ENCODE data around the gene VPS37D.

The VPS37D gene

DNA sequence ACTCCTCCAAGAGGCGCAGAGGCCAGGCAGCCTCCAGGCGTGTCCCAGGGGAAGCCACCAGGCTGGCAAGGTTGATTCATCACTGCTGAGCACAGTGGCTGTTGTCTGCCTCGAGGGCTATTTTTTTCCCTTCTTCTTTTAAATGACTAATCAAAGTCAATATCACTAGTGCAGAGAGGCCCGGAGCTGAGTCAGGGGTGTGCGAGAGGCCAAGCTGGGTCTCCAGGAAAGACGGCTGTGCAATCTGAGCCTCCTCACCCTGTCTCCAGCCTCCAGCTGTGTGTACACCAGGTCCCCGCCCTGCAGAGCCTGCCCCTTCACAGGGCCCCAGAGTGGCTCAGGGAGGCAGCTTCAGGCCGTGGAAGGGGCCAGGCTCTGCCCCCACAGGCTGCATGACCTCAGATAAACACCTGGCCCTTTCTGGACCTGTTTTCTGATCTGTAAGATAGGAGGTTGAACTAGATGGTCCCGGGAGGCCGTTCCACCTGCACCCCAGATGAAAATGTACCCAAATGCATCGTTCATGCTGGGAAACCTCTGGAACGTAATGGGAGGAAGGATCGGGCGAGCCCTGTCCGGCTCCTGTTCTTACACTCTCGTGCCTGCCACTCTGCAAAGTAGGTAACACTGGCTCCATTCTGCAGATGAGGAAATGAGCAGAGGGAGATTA, 48.2 kb downstream of the VPS37D start:
- TF ChIP-seq ZBTB7A (IDR thresholded peaks at IDR 0.05; ENCODE audit: low read depth) (no peak), TCF12 (IDR thresholded peaks at IDR 0.05; ENCODE audit: low read depth) (0 out of 2 replicates have a peak, but pooled peaks have one; percentile 20), YY1 (IDR thresholded peaks at IDR 0.05; ENCODE audit: low read depth) (no peak), FOXM1 (IDR thresholded peaks at IDR 0.05; ENCODE audit: borderline replicate concordance, low read depth) (no peak), TEAD4 (IDR thresholded peaks at IDR 0.05) (no peak)
- TF ChIP-seq, protein P1, sequence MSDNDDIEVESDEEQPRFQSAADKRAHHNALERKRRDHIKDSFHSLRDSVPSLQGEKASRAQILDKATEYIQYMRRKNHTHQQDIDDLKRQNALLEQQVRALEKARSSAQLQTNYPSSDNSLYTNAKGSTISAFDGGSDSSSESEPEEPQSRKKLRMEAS (IDR thresholded peaks at IDR 0.05), result no peak

DNA sequence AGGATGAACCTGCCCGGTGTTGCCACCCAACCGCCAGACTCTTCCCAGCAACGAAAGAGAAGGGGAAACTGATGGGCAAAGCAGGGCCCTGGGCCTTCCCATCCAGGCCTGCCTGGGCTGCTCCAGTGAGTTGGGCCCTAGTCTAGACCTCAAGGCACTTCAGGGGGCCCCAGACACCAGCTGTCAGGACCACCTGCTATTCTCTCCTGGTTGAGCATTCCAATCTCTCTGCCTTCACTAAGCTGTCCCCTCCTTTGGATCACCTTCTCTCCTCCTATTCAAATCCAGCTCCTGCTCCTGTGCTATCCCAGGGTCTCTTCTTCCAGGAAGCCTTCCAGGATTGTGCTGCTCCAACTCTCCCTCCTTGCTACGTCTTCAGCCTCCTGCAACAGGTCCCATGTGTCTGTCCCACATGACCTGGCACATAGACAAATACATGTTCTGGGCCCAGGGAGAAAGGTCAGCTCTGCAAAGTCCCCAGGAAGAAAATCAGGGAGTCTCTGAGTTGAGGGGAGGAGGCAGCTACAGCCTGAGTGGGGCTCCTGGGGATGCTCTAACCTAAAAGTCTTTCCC, 48.8 kb downstream of the VPS37D start:
- TF ChIP-seq TAF1 (IDR thresholded peaks at IDR 0.05; ENCODE audit: low read depth) (no peak), ZBTB7A (IDR thresholded peaks at IDR 0.05; ENCODE audit: low read depth) (no peak), NFIC (IDR thresholded peaks at IDR 0.05) (no peak), RAD21 (IDR thresholded peaks at IDR 0.05; ENCODE audit: low read depth) (no peak), YY1 (IDR thresholded peaks at IDR 0.05; ENCODE audit: low read depth) (no peak), FOXM1 (IDR thresholded peaks at IDR 0.05; ENCODE audit: borderline replicate concordance, low read depth) (no peak)
- TF ChIP-seq, protein P2, sequence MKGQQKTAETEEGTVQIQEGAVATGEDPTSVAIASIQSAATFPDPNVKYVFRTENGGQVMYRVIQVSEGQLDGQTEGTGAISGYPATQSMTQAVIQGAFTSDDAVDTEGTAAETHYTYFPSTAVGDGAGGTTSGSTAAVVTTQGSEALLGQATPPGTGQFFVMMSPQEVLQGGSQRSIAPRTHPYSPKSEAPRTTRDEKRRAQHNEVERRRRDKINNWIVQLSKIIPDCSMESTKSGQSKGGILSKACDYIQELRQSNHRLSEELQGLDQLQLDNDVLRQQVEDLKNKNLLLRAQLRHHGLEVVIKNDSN (IDR thresholded peaks at IDR 0.05), result no peak
- TF ChIP-seq, protein P3, sequence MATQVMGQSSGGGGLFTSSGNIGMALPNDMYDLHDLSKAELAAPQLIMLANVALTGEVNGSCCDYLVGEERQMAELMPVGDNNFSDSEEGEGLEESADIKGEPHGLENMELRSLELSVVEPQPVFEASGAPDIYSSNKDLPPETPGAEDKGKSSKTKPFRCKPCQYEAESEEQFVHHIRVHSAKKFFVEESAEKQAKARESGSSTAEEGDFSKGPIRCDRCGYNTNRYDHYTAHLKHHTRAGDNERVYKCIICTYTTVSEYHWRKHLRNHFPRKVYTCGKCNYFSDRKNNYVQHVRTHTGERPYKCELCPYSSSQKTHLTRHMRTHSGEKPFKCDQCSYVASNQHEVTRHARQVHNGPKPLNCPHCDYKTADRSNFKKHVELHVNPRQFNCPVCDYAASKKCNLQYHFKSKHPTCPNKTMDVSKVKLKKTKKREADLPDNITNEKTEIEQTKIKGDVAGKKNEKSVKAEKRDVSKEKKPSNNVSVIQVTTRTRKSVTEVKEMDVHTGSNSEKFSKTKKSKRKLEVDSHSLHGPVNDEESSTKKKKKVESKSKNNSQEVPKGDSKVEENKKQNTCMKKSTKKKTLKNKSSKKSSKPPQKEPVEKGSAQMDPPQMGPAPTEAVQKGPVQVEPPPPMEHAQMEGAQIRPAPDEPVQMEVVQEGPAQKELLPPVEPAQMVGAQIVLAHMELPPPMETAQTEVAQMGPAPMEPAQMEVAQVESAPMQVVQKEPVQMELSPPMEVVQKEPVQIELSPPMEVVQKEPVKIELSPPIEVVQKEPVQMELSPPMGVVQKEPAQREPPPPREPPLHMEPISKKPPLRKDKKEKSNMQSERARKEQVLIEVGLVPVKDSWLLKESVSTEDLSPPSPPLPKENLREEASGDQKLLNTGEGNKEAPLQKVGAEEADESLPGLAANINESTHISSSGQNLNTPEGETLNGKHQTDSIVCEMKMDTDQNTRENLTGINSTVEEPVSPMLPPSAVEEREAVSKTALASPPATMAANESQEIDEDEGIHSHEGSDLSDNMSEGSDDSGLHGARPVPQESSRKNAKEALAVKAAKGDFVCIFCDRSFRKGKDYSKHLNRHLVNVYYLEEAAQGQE (IDR thresholded peaks at IDR 0.05; ENCODE audit: low read depth), result no peak
- TF ChIP-seq, protein P1 (IDR thresholded peaks at IDR 0.05), result no peak

DNA sequence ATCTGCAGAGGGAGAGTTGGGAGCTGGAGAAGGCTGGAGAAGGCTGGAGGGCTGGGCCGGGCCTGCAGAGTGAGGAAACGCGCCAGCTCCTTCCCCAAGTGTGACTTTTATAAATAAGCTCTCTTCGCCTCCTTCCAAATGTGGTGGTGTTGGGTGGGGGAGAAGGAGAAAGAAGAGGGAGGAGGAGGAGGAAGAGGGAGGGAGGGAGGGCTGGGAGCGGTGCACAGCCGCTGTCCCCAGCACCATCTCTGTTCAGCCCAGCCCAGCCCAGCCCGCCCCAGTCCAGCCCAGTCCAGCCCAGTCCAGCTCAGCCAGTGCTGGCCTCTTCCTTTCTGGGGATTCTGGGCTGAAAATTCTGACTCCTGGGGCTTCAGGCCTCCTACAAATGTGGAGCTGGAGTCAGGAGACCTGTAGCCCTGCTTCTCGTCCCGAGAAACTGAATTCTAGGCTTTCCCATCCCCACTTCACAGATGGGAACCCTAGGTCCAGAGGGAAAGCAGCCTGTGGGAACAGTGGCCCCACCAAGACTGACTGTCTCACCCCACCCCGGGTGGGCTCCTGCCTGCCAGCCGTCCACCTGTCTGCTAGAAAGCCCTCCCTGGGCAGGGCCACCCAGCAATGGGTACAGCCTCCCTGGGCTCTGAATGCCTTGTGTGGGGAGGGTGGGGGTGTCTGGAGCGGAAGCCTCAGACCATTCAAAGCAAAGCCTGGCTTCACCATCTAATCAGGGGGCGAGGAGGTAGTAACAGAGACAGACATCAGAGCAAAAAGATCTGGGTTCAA, 49.6 kb downstream of the VPS37D start:
- TF ChIP-seq TCF12 (IDR thresholded peaks at IDR 0.05; ENCODE audit: low read depth) (no peak), CREB1 (IDR thresholded peaks at IDR 0.05; ENCODE audit: low read depth) (no peak), CEBPB (IDR thresholded peaks at IDR 0.05) (no peak), EP300 (IDR thresholded peaks at IDR 0.05; ENCODE audit: borderline replicate concordance) (no peak), EGR1 (IDR thresholded peaks at IDR 0.05) (no peak), FOXM1 (IDR thresholded peaks at IDR 0.05; ENCODE audit: borderline replicate concordance, low read depth) (no peak), RAD21 (IDR thresholded peaks at IDR 0.05; ENCODE audit: low read depth) (no peak), TEAD4 (IDR thresholded peaks at IDR 0.05) (no peak), ZBTB7A (IDR thresholded peaks at IDR 0.05; ENCODE audit: low read depth) (no peak), YY1 (IDR thresholded peaks at IDR 0.05; ENCODE audit: low read depth) (no peak), NFIC (IDR thresholded peaks at IDR 0.05) (no peak), TAF1 (IDR thresholded peaks at IDR 0.05; ENCODE audit: low read depth) (no peak)
- TF ChIP-seq, protein P1 (IDR thresholded peaks at IDR 0.05), result no peak
- TF ChIP-seq, protein P2 (IDR thresholded peaks at IDR 0.05), result no peak
- TF ChIP-seq, protein P3 (IDR thresholded peaks at IDR 0.05; ENCODE audit: low read depth), result no peak

DNA sequence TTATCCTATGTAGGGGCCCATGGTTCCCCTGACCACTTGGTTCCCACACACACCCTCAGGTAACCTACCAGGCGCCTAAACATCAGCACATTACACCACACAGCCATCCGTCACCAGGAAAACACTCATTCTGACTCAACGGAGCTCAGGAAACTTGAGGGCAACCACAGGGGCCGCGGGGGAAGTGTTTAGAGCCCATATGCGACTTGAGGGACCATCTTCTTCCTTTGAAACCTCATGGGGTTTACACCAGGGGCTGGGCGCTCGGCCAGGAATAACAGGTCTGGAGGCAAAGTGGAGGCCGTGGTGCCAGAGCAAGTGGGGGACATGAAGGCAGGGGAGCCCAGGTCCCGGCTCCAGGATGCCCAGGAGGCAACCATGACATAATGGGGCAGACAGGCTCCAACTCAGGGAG, 50.4 kb downstream of the VPS37D start:
- TF ChIP-seq TAF1 (IDR thresholded peaks at IDR 0.05; ENCODE audit: low read depth) (no peak), TEAD4 (IDR thresholded peaks at IDR 0.05) (no peak), TCF12 (IDR thresholded peaks at IDR 0.05; ENCODE audit: low read depth) (no peak), YY1 (IDR thresholded peaks at IDR 0.05; ENCODE audit: low read depth) (no peak), NFIC (IDR thresholded peaks at IDR 0.05) (no peak), RAD21 (IDR thresholded peaks at IDR 0.05; ENCODE audit: low read depth) (no peak), CEBPB (IDR thresholded peaks at IDR 0.05) (no peak), ZBTB7A (IDR thresholded peaks at IDR 0.05; ENCODE audit: low read depth) (no peak), EP300 (IDR thresholded peaks at IDR 0.05; ENCODE audit: borderline replicate concordance) (no peak), EGR1 (IDR thresholded peaks at IDR 0.05) (no peak), FOXM1 (IDR thresholded peaks at IDR 0.05; ENCODE audit: borderline replicate concordance, low read depth) (no peak), CREB1 (IDR thresholded peaks at IDR 0.05; ENCODE audit: low read depth) (no peak)
- TF ChIP-seq, protein P3 (IDR thresholded peaks at IDR 0.05; ENCODE audit: low read depth), result no peak
- TF ChIP-seq, protein P1 (IDR thresholded peaks at IDR 0.05), result no peak
- TF ChIP-seq, protein P2 (IDR thresholded peaks at IDR 0.05), result no peak

Measured in Ishikawa (cell line).